Dendritic cell treated with granulocyte-macrophage colony-stimulating factor and Interleukin-4, amounts not matched to agents 40 ng/mL and 50 ng/mL, for 4 days (primary cell): ENCODE measurements around the gene COQ8B.

ENCODE experiments used
- H3K27ac Mint-ChIP-seq: one replicate; pipeline ENCODE4 v1.8.0; 2022; ENCODE audit warnings: mild to moderate bottlenecking, mixed read lengths
- H3K27me3 Mint-ChIP-seq: one replicate; pipeline ENCODE4 v1.8.0; 2022; ENCODE audit warnings: mild to moderate bottlenecking, mixed read lengths
- H3K36me3 Mint-ChIP-seq: one replicate; pipeline ENCODE4 v1.8.0; 2022; ENCODE audit warnings: low read depth, mixed read lengths
- H3K4me1 Mint-ChIP-seq: one replicate; pipeline ENCODE4 v1.8.0; 2022; ENCODE audit warnings: low read depth, mixed read lengths
- H3K4me3 Mint-ChIP-seq: one replicate; pipeline ENCODE4 v1.8.0; 2022; ENCODE audit warnings: mild to moderate bottlenecking, moderate library complexity, mixed read lengths
- H3K9me3 Mint-ChIP-seq: one replicate; pipeline ENCODE4 v1.8.0; 2022; ENCODE audit warnings: mixed read lengths
- intact Hi-C: fragments of 100-400 bp; cut with micrococcal nuclease; formaldehyde crosslinking; loops from one replicate; pipeline ENCODE4 v1.15.0; 2022

The COQ8B gene

GRCh38 chr19:40701758-40702157 is 14.9 kb downstream of the COQ8B start:
- Mint-ChIP-seq H3K4me3 (no peak overlapping the region), H3K36me3 (peaks cover 89% of the 10 kb centered on the region), H3K27ac (no peak overlapping the region), H3K27me3 (no peaks in the 10 kb centered on the region), H3K4me1 (peaks cover 7% of the 10 kb centered on the region), H3K9me3 (no peaks in the 10 kb centered on the region)
- intact Hi-C loops: no loop called here

GRCh38 chr19:40700083-40700482 is 16.6 kb downstream of the COQ8B start:
- no peaks in the 10 kb centered on the region for H3K27me3 Mint-ChIP-seq
- H3K4me3 Mint-ChIP-seq: no peak overlapping the region
- peaks cover 94% of the 10 kb centered on the region for H3K36me3 Mint-ChIP-seq
- peaks cover 6% of the 10 kb centered on the region for H3K4me1 Mint-ChIP-seq
- H3K27ac Mint-ChIP-seq: no peak overlapping the region
- no peaks in the 10 kb centered on the region for H3K9me3 Mint-ChIP-seq
- intact Hi-C loops: no loop called here

GRCh38 chr19:40697007-40697406 is 19.7 kb downstream of the COQ8B start:
- H3K4me1 Mint-ChIP-seq: no peaks in the 10 kb centered on the region
- peaks cover 92% of the 10 kb centered on the region for H3K36me3 Mint-ChIP-seq
- H3K9me3 Mint-ChIP-seq: no peaks in the 10 kb centered on the region
- H3K27me3 Mint-ChIP-seq: no peaks in the 10 kb centered on the region
- no peak overlapping the region for H3K4me3 Mint-ChIP-seq
- H3K27ac Mint-ChIP-seq: no peak overlapping the region
- intact Hi-C loops: no loop called here

- Mint-ChIP-seq H3K4me1 (peaks cover 10% of the 10 kb centered on the region), H3K4me3 (no peak overlapping the region), H3K27ac (no peak overlapping the region), H3K27me3 (no peaks in the 10 kb centered on the region), H3K36me3 (peaks cover 89% of the 10 kb centered on the region), H3K9me3 (no peaks in the 10 kb centered on the region)
- intact Hi-C loops: no loop called here
Observed at GRCh38 chr19:40695881-40696280, 20.8 kb downstream of the COQ8B start.

- H3K27me3 Mint-ChIP-seq: no peaks in the 10 kb centered on the region
- H3K9me3 Mint-ChIP-seq: no peaks in the 10 kb centered on the region
- no peak overlapping the region for H3K4me3 Mint-ChIP-seq
- peaks cover 12% of the 10 kb centered on the region for H3K4me1 Mint-ChIP-seq
- intact Hi-C loops: no loop called here
- peaks cover 74% of the 10 kb centered on the region for H3K36me3 Mint-ChIP-seq
- no peak overlapping the region for H3K27ac Mint-ChIP-seq
Observed at GRCh38 chr19:40693896-40694295, 22.8 kb downstream of the COQ8B start.

GRCh38 chr19:40693150-40693788 is 23.4 kb downstream of the COQ8B start:
- Mint-ChIP-seq H3K36me3 (peaks cover 68% of the 10 kb centered on the region), H3K4me1 (peaks cover 12% of the 10 kb centered on the region), H3K9me3 (no peaks in the 10 kb centered on the region), H3K4me3 (no peak overlapping the region), H3K27ac (peak overlapping the region; percentile 19), H3K27me3 (no peaks in the 10 kb centered on the region)
- intact Hi-C loops: no loop called here

DNA sequence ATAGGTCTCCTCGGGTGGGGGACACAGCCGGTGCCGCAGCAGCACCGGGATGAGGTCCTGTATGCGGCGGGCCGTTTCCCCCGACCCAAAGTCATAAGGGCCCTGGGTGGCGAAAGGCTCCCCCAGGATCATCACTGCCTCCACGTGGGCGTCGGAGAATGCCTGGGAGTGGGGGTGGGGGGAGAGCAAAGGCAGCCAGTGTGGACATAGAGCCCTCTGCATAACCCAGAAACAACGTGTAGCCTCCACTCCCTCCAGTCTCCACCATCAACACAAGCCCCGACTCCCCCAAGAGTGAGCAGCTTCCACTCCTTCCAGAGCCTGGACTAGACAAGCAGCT is 24.5 kb downstream of the COQ8B start:
- Mint-ChIP-seq H3K27me3 (no peaks in the 10 kb centered on the region), H3K4me3 (no peak overlapping the region), H3K36me3 (peaks cover 61% of the 10 kb centered on the region), H3K27ac (peak overlapping the region; percentile 19), H3K4me1 (peaks cover 12% of the 10 kb centered on the region), H3K9me3 (no peaks in the 10 kb centered on the region)
- intact Hi-C loops: no loop called here

DNA sequence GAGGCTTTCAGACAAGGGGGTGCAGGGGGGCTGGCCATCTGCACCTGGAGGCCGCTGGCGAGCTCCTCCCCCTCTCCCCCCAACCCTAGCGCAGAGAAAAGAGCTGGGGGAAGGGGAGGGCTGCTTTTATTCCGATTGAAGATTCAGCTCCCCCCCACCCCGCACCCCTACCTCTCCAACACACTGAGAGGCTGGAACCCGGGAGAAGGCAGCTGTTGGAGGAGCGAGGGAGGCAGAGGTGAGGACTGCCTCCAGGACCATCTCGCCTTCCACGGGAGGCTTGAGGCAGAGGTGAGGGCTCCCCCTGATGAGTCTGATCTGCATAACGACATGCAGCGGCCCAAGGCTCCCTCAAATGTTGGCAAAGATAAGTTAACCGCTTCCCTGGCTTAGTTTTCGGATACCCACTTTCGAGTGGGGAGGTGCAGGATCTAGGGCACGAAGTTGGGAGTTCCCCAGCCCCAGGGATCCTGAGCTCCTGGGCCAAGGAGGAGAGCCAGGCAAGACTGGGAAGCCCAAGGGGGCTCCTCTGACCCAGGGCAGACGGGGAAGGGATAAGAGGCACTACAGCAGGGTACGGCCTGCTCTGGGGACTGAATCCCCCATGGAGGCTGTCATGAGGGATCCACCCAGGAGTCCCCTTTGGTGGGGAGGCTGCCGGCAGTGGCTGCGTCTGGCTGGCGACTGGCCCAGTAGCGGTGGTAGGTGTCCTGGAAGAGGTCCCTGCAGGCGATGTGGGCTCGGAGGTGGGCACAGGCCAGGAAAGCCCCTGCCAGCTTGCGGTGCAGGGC is 25.1 kb downstream of the COQ8B start:
- Mint-ChIP-seq H3K27ac (peak overlapping the region; percentile 97), H3K4me3 (no peak overlapping the region), H3K27me3 (no peaks in the 10 kb centered on the region), H3K36me3 (peaks cover 57% of the 10 kb centered on the region), H3K4me1 (peaks cover 12% of the 10 kb centered on the region), H3K9me3 (no peaks in the 10 kb centered on the region)
- intact Hi-C loops: loop anchor here (2.0 kb wide), 1 partner anchor 29 kb away; no protein-coding TSS in a partner anchor

- peaks cover 12% of the 10 kb centered on the region for H3K4me1 Mint-ChIP-seq
- no peaks in the 10 kb centered on the region for H3K27me3 Mint-ChIP-seq
- H3K36me3 Mint-ChIP-seq: peaks cover 57% of the 10 kb centered on the region
- intact Hi-C loops: loop anchor here (2.0 kb wide), 1 partner anchor 28 kb away; no protein-coding TSS in a partner anchor
- peak overlapping the region; percentile 95 for H3K4me3 Mint-ChIP-seq
- no peaks in the 10 kb centered on the region for H3K9me3 Mint-ChIP-seq
- H3K27ac Mint-ChIP-seq: peak overlapping the region; percentile 97
Observed at GRCh38 chr19:40690693-40691420, 25.8 kb downstream of the COQ8B start.

DNA sequence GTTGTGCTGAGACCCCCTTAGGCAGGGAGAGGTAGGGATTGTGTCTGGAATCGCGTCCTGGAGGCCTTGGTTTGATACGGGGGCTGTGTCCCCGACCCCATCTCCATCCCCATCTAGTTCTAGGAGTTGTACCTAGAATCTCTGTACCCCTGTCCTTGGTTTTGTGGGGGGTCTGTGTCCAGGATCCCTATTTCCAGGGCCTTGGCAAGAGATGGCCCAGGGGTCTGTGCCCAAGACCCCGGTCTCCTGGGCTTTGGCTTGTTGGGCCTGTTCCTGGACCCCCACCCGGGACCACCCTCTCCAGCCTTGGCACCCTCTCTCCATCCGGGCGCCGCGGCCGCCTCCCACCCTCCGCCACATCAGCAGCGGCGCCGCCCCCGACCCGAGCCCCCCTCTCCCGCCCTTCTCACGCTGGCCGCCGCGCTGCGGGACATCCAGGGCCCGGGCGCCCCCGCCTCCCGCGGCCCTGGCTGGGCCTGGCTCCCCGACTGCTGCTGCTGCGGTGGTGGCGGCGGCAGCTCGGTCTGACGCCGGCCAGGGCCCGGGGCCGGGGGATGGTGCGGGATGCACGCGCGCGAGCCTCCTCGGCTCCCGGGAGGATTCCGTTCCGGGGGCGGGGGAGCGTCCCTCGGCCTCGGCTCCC is 26.5 kb downstream of the COQ8B start, which contains the start of gene NUMBL:
TSS of gene NUMBL (minus strand) at position 602 of the 643 bp plus-strand sequence. CDS start at position 434, 168 bp downstream.
- intact Hi-C loops: loop anchor here (2.0 kb wide), 1 partner anchor 27 kb away; no protein-coding TSS in a partner anchor
- Mint-ChIP-seq H3K36me3 (peaks cover 57% of the 10 kb centered on the region), H3K4me1 (peaks cover 16% of the 10 kb centered on the region), H3K9me3 (no peaks in the 10 kb centered on the region), H3K4me3 (peak within 1 kb of the TSS; percentile 95), H3K27me3 (no peaks in the 10 kb centered on the region), H3K27ac (peak within 1 kb of the TSS; percentile 97)

DNA sequence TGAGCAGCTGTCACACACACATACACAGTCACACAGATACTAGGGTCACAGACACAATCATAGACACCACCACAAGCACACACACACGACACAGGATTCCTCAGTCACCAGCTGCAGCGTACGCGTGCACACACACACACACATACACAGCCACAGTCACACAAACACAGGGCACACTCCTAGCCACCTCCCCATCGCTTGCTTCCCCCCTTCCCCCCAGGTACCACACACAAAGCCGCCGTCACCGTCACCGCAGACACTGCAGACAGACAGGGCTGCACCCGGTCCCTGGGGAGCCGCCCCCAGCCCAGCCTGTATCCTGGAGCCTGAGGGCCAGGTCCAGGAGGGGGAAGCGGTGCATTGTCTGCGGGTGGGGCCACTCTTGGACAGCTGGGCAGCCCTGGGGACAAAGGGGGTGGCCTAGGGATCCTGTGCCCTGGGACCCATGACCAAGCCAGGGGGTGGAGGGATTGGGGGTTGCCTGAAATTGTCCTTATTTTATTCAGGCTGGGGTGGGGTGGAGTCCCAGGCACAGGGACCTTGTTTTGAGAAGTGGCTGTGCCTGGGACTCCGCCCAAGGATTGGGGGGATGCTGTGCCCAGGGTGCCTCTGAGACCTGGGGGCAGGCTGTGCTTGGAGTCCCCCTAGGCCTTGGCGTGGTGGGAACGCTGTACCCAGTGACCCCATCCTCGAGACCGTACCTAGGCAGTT is 27.2 kb downstream of the COQ8B start:
- no peaks in the 10 kb centered on the region for H3K9me3 Mint-ChIP-seq
- H3K27me3 Mint-ChIP-seq: no peaks in the 10 kb centered on the region
- H3K36me3 Mint-ChIP-seq: peaks cover 57% of the 10 kb centered on the region
- H3K4me3 Mint-ChIP-seq: peak overlapping the region; percentile 56
- intact Hi-C loops: loop anchor here (2.0 kb wide), 1 partner anchor 27 kb away; no protein-coding TSS in a partner anchor
- no peak overlapping the region for H3K27ac Mint-ChIP-seq
- peaks cover 19% of the 10 kb centered on the region for H3K4me1 Mint-ChIP-seq

DNA sequence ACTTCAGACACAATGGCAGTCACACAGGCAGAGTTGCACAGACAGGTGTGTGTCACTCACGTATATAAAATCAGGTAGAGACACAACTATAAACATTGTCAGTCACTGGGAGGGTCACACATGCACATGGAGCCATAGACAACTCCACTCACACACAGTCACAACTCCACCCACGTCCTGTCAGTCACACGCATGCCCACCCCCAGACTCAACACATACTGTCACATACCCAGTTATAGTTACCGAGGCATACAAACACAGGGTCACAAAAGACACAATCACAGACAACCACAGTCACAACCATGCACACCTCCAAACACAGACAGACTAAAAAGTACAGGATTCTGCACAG is 27.7 kb downstream of the COQ8B start:
- H3K27ac Mint-ChIP-seq: no peak overlapping the region
- peaks cover 56% of the 10 kb centered on the region for H3K36me3 Mint-ChIP-seq
- intact Hi-C loops: no loop called here
- H3K27me3 Mint-ChIP-seq: no peaks in the 10 kb centered on the region
- H3K9me3 Mint-ChIP-seq: no peaks in the 10 kb centered on the region
- H3K4me3 Mint-ChIP-seq: no peak overlapping the region
- H3K4me1 Mint-ChIP-seq: peaks cover 19% of the 10 kb centered on the region

GRCh38 chr19:40688309-40688708 is 28.4 kb downstream of the COQ8B start:
- no peak overlapping the region for H3K27ac Mint-ChIP-seq
- no peak overlapping the region for H3K4me3 Mint-ChIP-seq
- H3K4me1 Mint-ChIP-seq: peaks cover 19% of the 10 kb centered on the region
- intact Hi-C loops: no loop called here
- H3K27me3 Mint-ChIP-seq: no peaks in the 10 kb centered on the region
- peaks cover 50% of the 10 kb centered on the region for H3K36me3 Mint-ChIP-seq
- H3K9me3 Mint-ChIP-seq: no peaks in the 10 kb centered on the region
